ENCODE data around the gene CALML3.
A peak's percentile ranks its signal among the peaks of the same experiment; 100 is the strongest.

The CALML3 gene

DNA sequence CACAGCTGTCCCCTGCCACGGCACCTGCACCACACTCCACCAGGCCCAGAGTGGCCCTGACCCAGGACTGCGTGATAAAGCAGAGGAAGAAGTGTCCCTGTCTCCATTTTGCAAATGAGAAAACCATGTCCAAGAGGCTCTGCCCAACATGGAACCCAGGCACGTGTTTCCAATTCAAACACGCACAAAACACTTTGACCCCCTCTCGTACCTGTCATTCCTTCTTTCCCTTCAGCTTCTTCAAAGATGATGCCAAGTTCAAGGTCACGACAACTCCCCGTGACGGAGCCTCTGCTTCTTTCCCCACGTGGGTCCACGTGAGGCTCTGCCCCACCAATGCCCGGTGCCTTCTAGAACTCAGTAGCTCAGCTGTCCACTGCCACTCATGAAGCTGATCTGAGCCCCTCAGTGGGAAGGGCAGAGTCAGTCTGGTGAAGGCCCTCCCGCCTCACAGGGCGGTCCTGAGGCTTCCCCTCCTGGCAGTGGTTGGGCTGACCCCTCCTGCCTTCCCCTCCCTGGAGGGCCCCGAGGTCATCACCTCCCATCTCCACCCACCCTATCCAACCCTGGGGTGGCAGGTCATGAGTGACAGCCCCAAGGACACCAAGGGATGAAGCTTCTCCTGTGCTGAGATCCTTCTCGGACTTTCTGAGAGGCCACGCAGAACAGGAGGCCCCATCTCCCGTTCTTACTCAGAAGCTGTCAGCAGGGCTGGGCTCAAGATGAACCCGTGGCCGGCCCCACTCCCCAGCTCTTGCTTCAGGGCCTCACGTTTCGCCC lies 44.4 kb upstream of the CALML3 start:
- H3K27ac ChIP-seq = no peak overlapping the region
- no peak overlapping the region for H3K4me3 ChIP-seq
- no peak for TF ChIP-seq Cebpa-rat (IDR thresholded peaks at IDR 0.05)
- peak overlapping the region; percentile 32 to 67 (median 48); a peak in 19 of 22 replicates for H3K4me2 ChIP-seq
- H4K20me1 ChIP-seq = no peaks in the 10 kb centered on the region
- H3K27me3 ChIP-seq = no peaks in the 10 kb centered on the region
- no peak overlapping the region for H3K9ac ChIP-seq
- H3K36me3 ChIP-seq = no peaks in the 10 kb centered on the region
- H3K4me1 ChIP-seq = peaks cover 5 to 28% (median 21%) of the 10 kb centered on the region in 10 experiments; a peak in 14 of 20 replicates
- no peaks in the 10 kb centered on the region for H3K9me3 ChIP-seq (replicated peaks in 1 of 11)

DNA sequence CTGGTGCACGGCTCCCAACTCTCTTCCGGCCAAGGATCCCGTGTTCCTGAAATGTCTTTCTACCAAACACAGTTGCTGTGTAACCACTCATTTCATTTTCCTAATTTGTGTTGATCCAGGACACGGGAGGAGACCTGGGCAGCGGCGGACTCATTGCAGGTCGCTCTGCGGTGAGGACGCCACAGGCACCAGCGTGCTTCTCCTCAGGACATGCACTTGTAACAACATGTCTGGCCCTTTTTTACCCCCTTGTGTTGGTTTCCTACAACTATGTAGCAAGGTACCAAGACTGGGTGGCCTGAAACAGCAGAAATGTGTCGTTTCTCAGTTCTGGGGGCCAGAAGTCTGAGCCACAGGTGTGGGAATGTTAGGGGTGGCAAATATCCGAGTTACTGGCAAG lies 43.6 kb upstream of the CALML3 start:
- Histone ChIP-seq H3K27me3 (no peaks in the 10 kb centered on the region), H3K27ac (no peak overlapping the region), H3K36me3 (no peaks in the 10 kb centered on the region), H3K9me3 (replicated peaks in 1 of 11) (no peaks in the 10 kb centered on the region), H3K9ac (no peak overlapping the region), H3K4me2 (no peak overlapping the region), H4K20me1 (no peaks in the 10 kb centered on the region), H3K4me3 (no peak overlapping the region), H3K4me1 (peaks cover 5 to 28% (median 21%) of the 10 kb centered on the region in 10 experiments; a peak in 14 of 20 replicates)
- TF ChIP-seq Cebpa-rat (IDR thresholded peaks at IDR 0.05) = no peak

- H3K4me2 ChIP-seq = no peak overlapping the region
- no peak overlapping the region for H3K27ac ChIP-seq
- H4K20me1 ChIP-seq = no peaks in the 10 kb centered on the region
- H3K4me3 ChIP-seq = no peak overlapping the region
- H3K36me3 ChIP-seq = no peaks in the 10 kb centered on the region
- H3K27me3 ChIP-seq = no peaks in the 10 kb centered on the region
- H3K4me1 ChIP-seq = peaks cover 5 to 28% (median 21%) of the 10 kb centered on the region in 10 experiments; a peak in 14 of 20 replicates
- TF ChIP-seq Cebpa-rat (IDR thresholded peaks at IDR 0.05) = no peak
- no peak overlapping the region for H3K9ac ChIP-seq
- H3K9me3 ChIP-seq (replicated peaks in 1 of 11) = no peaks in the 10 kb centered on the region
Observed at GRCh38 chr10:5482016-5482415, 42.7 kb upstream of the CALML3 start.

DNA sequence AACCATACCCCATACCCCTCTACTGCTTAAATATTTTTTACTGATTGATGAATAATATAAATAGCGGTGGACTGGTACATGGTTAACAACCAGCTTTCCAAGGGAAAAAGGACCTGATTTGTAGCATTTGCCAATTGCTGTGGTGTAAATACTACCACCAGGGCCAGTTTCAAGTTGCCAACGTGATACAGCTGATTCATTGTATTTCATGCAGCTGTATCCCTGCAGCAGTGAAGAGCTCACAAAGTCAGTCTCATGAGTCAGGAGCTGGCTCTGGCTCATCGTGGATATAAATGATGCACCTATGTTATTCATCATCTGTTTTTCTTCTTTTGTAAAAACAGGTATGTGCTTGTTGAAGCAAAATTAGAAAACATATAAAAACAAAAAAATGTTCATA lies 40.6 kb upstream of the CALML3 start:
- Histone ChIP-seq H3K4me1 (peaks cover 5 to 15% (median 12%) of the 10 kb centered on the region in 10 experiments; a peak in 14 of 20 replicates), H3K9ac (no peak overlapping the region), H3K36me3 (no peaks in the 10 kb centered on the region), H3K27me3 (no peaks in the 10 kb centered on the region), H4K20me1 (no peaks in the 10 kb centered on the region), H3K4me2 (no peak overlapping the region), H3K9me3 (replicated peaks in 1 of 11) (no peaks in the 10 kb centered on the region), H3K4me3 (no peak overlapping the region), H3K27ac (no peak overlapping the region)
- TF ChIP-seq Cebpa-rat (IDR thresholded peaks at IDR 0.05) = no peak

DNA sequence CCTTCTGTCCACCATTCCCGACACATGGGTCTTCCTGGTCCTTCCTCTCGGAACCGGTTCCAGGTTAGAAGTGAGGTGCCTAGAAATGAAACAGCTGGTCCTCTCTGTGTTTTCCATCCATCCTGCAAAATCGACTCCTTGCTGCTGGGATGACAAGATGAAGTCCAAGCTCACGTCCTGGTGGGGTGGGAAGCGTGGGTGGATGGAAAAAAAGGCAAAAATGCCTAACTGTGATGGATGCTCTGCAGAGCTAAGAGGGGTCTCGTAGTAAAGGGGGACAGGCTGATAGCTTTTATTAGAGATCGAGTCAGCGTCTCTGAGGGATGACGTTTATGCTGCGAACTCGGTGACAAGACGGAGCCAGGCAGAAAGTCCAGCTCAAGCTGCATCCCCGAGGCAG lies 39.5 kb upstream of the CALML3 start:
- H3K4me2 ChIP-seq = no peak overlapping the region

GRCh38 chr10:5485948-5486852 lies 38.6 kb upstream of the CALML3 start:
- no peaks in the 10 kb centered on the region for H3K27me3 ChIP-seq
- H3K9ac ChIP-seq = no peak overlapping the region
- no peaks in the 10 kb centered on the region for H4K20me1 ChIP-seq
- H3K27ac ChIP-seq = no peak overlapping the region
- H3K4me1 ChIP-seq = peaks cover 0 to 7% (median 6%) of the 10 kb centered on the region in 10 experiments; a peak in 16 of 20 replicates
- no peaks in the 10 kb centered on the region for H3K9me3 ChIP-seq (replicated peaks in 1 of 11)
- no peak for TF ChIP-seq Cebpa-rat (IDR thresholded peaks at IDR 0.05)
- H3K36me3 ChIP-seq = no peaks in the 10 kb centered on the region
- no peak overlapping the region for H3K4me3 ChIP-seq
- no peak overlapping the region for H3K4me2 ChIP-seq

More for the DNA sequence above, 39.5 kb upstream of the CALML3 start:
- Histone ChIP-seq H3K27ac (no peak overlapping the region), H3K9me3 (replicated peaks in 1 of 11) (no peaks in the 10 kb centered on the region), H3K27me3 (no peaks in the 10 kb centered on the region), H3K9ac (no peak overlapping the region), H4K20me1 (no peaks in the 10 kb centered on the region), H3K4me1 (peaks cover 0 to 4% (median 1%) of the 10 kb centered on the region in 10 experiments; a peak in 7 of 20 replicates), H3K4me3 (no peak overlapping the region), H3K36me3 (no peaks in the 10 kb centered on the region)
- TF ChIP-seq Cebpa-rat (IDR thresholded peaks at IDR 0.05) = no peak

GRCh38 chr10:5486853-5487235 lies 37.9 kb upstream of the CALML3 start:
- H4K20me1 ChIP-seq = no peaks in the 10 kb centered on the region
- H3K4me2 ChIP-seq = no peak overlapping the region
- H3K4me3 ChIP-seq = no peak overlapping the region
- no peak for TF ChIP-seq Cebpa-rat (IDR thresholded peaks at IDR 0.05)
- no peak overlapping the region for H3K27ac ChIP-seq
- H3K9me3 ChIP-seq (replicated peaks in 1 of 11) = peaks cover 0 to 5% (median 0%) of the 10 kb centered on the region in 11 experiments; a peak in 2 of 22 replicates
- peaks cover 0 to 13% (median 12%) of the 10 kb centered on the region in 10 experiments; a peak in 17 of 20 replicates for H3K4me1 ChIP-seq
- H3K9ac ChIP-seq = no peak overlapping the region
- H3K27me3 ChIP-seq = no peaks in the 10 kb centered on the region
- H3K36me3 ChIP-seq = no peaks in the 10 kb centered on the region

DNA sequence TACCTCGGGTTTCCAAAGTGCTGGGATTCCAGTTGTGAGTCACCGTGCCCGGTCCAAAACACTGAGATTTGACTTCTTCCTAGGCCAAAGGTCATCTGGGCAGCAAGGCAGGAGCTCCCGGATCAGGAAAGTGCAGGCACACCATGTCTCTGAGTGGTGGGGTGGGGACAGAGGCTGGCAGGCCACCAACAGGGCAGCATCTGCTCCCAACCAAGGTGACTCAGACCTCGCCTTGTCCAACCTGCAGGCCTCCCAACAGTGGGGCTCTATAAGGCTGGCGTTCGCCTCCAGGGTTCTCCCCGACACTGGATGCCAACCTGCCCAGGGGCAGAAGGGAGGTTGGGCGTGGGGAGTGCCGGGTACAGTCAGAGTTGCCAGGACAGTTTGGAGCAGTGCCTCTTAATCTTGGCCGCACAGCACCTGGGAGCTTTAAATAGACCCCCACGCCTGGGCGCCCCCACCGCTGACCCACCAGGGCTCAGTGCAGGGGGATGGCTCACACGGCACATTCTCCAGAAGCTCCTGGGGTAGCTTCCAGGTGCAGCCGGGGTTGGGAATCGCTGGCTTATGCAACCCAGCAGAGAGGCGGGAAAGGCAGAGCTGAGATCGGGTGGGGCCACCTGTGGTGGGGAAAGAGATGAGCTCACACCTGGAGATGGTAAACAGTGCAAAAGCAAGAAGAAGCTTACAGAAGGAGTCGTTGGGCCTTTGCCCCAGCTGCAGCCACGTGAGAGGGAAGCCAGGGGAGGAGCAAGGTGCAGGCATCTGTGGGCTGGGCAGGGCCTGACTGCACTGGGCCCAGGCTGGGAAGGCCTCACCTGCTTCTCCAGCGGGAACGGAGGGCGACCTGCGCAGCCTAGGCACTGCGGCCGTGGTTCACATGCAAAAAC lies 36.2 kb upstream of the CALML3 start:
- H3K27ac ChIP-seq = no peak overlapping the region
- no peak overlapping the region for H3K4me2 ChIP-seq
- H3K4me1 ChIP-seq = peaks cover 0 to 15% (median 13%) of the 10 kb centered on the region in 10 experiments; a peak in 17 of 20 replicates
- no peak for TF ChIP-seq Cebpa-rat (IDR thresholded peaks at IDR 0.05)
- H4K20me1 ChIP-seq = no peaks in the 10 kb centered on the region
- H3K27me3 ChIP-seq = no peaks in the 10 kb centered on the region
- H3K36me3 ChIP-seq = no peaks in the 10 kb centered on the region; a peak in 1 of 22 replicates
- no peak overlapping the region for H3K9ac ChIP-seq
- H3K4me3 ChIP-seq = no peak overlapping the region
- peaks cover 10 to 20% (median 14%) of the 10 kb centered on the region in 11 experiments for H3K9me3 ChIP-seq (replicated peaks in 1 of 11)
